ENCODE data around the gene CDC16. TPM values are rescaled to one million over a fixed set of nuclear protein-coding genes. Genes with fewer than 3 reads are reported as not detected.
"Not testable (repeated sequence)": the region's sequence is repeated elsewhere in the genome, so short reads cannot be mapped to it uniquely, and the experiment has no call there.

CDC16 gene, protein sequence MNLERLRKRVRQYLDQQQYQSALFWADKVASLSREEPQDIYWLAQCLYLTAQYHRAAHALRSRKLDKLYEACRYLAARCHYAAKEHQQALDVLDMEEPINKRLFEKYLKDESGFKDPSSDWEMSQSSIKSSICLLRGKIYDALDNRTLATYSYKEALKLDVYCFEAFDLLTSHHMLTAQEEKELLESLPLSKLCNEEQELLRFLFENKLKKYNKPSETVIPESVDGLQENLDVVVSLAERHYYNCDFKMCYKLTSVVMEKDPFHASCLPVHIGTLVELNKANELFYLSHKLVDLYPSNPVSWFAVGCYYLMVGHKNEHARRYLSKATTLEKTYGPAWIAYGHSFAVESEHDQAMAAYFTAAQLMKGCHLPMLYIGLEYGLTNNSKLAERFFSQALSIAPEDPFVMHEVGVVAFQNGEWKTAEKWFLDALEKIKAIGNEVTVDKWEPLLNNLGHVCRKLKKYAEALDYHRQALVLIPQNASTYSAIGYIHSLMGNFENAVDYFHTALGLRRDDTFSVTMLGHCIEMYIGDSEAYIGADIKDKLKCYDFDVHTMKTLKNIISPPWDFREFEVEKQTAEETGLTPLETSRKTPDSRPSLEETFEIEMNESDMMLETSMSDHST
- 27.4 TPM for total RNA-seq

DNA sequence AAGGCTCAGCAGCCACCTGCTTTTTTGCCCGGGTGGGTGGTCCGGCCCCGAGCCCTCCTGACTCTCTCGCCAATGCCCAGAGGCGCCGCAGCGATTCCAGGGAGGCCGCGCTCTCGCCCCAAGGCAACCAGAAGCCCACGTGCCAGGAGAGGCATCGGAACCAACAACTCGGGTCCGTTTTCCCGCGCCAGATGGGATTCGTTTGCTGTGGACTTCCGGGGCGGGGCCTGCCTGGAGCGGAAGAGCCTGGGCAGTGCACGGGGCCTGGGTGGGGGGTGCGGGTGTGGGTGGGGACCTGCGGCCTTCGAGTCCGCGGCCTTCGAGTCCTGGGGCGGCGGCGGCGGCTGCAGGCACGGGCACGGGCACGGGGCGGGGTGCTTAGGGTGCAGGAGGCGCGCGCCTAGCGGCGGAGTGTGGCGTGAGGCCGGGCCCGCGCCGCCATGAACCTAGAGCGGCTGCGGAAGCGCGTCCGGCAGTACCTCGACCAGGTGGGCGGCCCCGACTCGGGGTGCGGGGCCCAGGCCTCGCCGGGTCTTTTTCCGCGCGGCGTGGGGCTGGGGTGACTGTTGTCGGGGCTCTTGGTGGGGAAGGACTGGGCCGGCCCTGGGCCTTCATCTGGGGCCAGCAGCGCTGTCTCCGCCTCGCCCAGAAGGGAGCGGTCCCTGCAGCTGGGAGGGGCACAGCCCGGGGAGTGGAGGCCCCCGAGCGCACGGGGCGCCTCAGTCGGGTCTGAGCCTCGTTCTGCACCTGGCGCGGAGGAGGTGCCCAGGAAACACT lies at the start of gene CDC16:
TSS of gene CDC16 (plus strand) at position 253 of the 777 bp plus-strand sequence. CDS start at position 441, 188 bp downstream.
- Histone ChIP-seq H3K4me3 (ENCODE audit: low read length) (peak within 1 kb of the TSS; percentile 76), H3K4me1 (ENCODE audit: insufficient read depth, low read length) (peaks cover 17% of the 10 kb centered on the region), H3K9me3 (ENCODE audit: low read depth, low read length) (no peaks in the 10 kb centered on the region), H3K27me3 (ENCODE audit: insufficient read depth, low read length) (no peaks in the 10 kb centered on the region)

DNA sequence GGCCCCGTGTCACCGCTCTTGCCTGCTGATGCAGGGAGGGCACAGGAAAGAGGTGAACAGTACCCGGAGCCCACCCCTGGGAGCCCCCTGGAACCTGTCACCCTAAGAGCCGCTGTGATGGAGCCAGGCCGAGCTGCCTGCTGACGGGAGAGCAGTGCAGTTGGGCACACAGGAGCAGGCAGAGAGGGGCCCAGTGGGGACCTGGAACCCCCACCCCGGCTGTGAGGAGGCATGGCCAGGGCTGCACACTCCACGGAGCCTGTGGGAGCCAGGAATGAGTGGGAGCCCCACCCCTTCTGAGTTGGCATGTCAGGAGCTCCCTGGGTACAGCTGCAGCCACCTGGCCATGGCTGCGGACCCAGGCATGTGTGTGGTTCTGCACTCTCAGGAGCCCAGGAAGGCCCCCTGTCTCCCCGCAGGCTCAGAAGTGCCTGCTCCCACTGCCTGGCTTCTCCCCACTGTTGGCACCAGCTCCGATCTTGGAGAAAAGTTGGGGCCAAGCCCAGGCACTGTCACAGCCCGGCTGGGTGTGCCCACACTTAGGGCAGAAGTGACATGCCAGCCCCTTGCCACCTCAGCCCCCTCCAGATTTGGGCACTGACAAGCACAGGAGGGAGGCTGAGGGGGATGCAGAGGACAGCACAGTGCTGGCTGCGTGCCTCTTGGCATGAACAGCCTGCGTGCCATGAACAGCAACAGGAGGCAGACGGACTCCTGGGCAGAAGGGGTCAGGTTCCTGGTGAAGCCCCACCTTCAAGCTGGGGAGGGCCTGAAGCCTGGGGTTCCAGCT lies 49.3 kb upstream of the CDC16 start:
- Histone ChIP-seq H3K27me3 (ENCODE audit: insufficient read depth, low read length) (peaks cover 2% of the 10 kb centered on the region), H3K4me3 (ENCODE audit: low read length) (no peak overlapping the region)

DNA sequence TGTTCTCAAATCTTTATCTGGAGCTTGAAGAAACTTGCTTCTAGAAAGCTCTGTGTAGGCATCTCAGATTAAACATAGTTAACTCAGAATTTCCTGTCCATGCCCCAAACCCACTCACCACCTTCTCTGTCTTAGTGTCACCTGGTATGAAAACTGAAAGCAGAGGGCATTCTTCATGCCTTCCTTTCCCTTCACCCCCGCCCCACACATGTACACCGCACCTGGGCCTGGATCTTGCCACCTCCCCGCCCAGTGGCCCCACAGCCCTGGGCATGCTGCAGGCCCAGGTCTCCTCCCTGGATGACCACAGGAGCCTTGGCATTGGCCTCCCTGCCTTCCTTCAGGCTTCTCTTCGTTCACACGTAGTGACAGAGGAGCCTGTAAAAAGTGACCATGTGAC lies 39.8 kb upstream of the CDC16 start:
- peaks cover 9% of the 10 kb centered on the region for H3K4me1 ChIP-seq (ENCODE audit: insufficient read depth, low read length)
- H3K4me3 ChIP-seq (ENCODE audit: low read length) = no peak overlapping the region
- H3K9me3 ChIP-seq (ENCODE audit: low read depth, low read length) = peaks cover 5% of the 10 kb centered on the region
- H3K27me3 ChIP-seq (ENCODE audit: insufficient read depth, low read length) = no peaks in the 10 kb centered on the region

More for the DNA sequence above, 49.3 kb upstream of the CDC16 start:
- peaks cover 6% of the 10 kb centered on the region for H3K9me3 ChIP-seq (ENCODE audit: low read depth, low read length)
- no peaks in the 10 kb centered on the region for H3K4me1 ChIP-seq (ENCODE audit: insufficient read depth, low read length)

DNA sequence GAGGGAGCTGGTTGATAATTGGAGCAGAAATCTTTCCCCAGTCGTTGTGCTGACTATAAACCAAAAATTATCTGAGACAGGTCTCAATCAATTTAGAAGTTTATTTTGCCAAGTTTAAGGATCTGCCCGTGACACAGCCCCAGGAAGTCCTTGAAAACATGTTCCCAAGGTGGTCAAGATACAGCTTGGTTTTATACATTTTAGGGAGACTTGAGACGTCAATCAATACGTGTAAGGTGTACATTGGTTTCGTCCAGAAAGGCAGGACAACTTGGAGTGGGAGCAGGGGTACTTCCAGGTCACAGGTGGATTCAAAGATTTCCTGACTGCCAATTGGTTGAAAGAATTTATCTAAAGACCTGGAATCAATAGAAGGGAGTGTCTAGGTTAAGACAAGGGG lies 38.1 kb upstream of the CDC16 start:
- Histone ChIP-seq H3K4me1 (ENCODE audit: insufficient read depth, low read length) (peaks cover 9% of the 10 kb centered on the region), H3K9me3 (ENCODE audit: low read depth, low read length) (no peaks in the 10 kb centered on the region), H3K4me3 (ENCODE audit: low read length) (no peak overlapping the region), H3K27me3 (ENCODE audit: insufficient read depth, low read length) (peaks cover 6% of the 10 kb centered on the region)

DNA sequence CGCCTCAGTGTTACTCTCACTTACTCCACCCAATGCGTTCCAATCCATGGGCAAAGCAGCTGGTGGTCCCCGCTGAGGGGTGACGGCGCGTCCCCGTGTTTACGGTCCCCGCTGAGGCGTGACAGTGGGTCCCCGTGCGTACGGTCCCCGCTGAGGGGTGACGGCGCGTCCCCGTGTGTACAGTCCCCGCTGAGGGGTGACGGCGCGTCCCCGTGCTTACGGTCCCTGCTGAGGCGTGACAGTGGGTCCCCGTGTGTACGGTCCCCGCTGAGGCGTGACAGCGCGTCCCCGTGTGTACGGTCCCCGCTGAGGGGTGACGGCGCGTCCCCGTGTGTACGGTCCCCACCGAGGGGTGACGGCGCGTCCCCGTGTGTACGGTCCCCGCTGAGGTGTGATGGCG lies 36.1 kb upstream of the CDC16 start:
- peaks cover 6% of the 10 kb centered on the region for H3K27me3 ChIP-seq (ENCODE audit: insufficient read depth, low read length)

DNA sequence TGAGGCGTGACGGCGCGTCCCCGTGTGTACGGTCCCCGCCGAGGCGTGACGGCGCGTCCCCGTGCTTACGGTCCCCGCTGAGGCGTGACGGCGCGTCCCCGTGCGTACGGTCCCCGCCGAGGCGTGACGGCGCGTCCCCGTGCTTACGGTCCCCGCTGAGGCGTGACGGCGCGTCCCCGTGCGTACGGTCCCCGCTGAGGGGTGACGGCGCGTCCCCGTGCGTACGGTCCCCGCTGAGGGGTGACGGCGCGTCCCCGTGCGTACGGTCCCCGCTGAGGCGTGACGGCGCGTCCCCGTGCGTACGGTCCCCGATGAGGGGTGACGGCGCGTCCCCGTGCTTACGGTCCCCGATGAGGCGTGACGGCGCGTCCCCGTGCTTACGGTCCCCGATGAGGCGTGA lies 35.2 kb upstream of the CDC16 start:
- peaks cover 15% of the 10 kb centered on the region for H3K4me1 ChIP-seq (ENCODE audit: insufficient read depth, low read length)
- not testable (repeated sequence) for H3K4me3 ChIP-seq (ENCODE audit: low read length); H3K9me3 ChIP-seq (ENCODE audit: low read depth, low read length); H3K27me3 ChIP-seq (ENCODE audit: insufficient read depth, low read length)

More for the DNA sequence above, 36.1 kb upstream of the CDC16 start:
- Histone ChIP-seq H3K4me1 (ENCODE audit: insufficient read depth, low read length) (peaks cover 12% of the 10 kb centered on the region), H3K4me3 (ENCODE audit: low read length) (no peak overlapping the region), H3K9me3 (ENCODE audit: low read depth, low read length) (no peaks in the 10 kb centered on the region)

DNA sequence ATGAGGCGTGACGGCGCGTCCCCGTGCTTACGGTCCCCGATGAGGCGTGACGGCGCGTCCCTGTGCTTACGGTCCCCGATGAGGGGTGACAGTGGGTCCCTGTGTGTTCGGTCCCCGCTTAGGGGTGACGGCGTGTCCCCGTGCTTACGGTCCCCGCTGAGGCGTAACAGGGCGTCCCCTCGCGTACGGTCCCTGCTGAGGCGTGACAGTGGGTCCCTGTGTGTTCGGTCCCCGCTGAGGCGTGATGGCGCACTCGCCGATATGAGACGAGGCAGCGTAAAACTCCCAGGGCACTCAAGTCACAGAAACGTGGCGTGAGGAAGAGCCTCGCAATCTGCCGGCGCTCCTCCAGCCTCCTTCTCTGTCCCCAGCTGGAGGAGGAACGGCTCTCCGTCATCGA lies 34.7 kb upstream of the CDC16 start:
- H3K27me3 ChIP-seq (ENCODE audit: insufficient read depth, low read length) = peaks cover 6% of the 10 kb centered on the region
- H3K4me3 ChIP-seq (ENCODE audit: low read length) = no peak overlapping the region
- peaks cover 12% of the 10 kb centered on the region for H3K4me1 ChIP-seq (ENCODE audit: insufficient read depth, low read length)
- H3K9me3 ChIP-seq (ENCODE audit: low read depth, low read length) = no peaks in the 10 kb centered on the region

DNA sequence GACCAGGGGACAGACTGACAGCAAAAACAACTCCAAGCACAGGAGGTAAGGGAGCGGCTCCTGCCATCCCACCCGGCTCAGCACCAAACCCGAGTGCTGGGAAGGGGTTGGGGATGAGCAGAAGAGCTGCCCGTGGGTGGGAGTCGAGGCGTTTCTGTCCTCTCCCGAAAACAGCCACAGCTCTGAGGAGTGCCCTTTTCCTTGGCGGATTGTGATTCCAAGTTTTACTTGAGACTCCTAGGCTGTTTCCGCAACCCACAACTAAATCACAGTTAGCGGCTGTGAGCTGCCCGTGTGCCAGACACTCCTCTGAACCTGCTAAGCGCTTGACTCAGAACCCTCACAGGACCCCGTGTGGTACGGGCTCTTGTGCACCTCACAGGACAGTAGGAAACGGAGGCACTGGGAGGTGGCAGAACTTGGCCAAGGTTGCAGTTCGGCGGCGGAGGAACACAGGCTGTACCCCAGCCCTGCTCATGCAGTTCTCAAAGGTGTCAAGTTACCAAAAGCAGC lies 34.2 kb upstream of the CDC16 start:
- H3K9me3 ChIP-seq (ENCODE audit: low read depth, low read length) = no peaks in the 10 kb centered on the region
- peaks cover 6% of the 10 kb centered on the region for H3K27me3 ChIP-seq (ENCODE audit: insufficient read depth, low read length)
- peaks cover 9% of the 10 kb centered on the region for H3K4me1 ChIP-seq (ENCODE audit: insufficient read depth, low read length)
- no peak overlapping the region for H3K4me3 ChIP-seq (ENCODE audit: low read length)

DNA sequence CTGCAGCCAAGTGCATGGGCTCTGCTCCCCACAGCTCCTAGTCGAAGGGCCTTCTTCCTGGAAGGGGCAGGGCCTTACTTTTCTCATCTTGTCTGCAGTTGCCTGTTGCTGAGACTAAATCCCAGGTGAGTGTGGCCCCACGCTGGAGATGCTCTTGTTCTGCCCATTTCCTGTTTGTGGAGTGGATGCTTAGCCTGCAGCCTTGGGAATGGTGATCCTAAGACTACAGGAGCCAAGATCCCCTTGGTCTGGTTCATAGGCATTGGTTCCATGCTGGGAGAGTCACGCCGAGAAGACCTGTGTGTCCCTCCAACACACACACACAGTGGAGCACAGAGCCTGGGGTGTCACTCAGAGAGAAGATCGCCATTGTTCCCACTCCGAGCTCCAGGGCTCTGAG lies 32.1 kb upstream of the CDC16 start:
- H3K9me3 ChIP-seq (ENCODE audit: low read depth, low read length) = no peaks in the 10 kb centered on the region
- peaks cover 6% of the 10 kb centered on the region for H3K27me3 ChIP-seq (ENCODE audit: insufficient read depth, low read length)
- peaks cover 9% of the 10 kb centered on the region for H3K4me1 ChIP-seq (ENCODE audit: insufficient read depth, low read length)
- no peak overlapping the region for H3K4me3 ChIP-seq (ENCODE audit: low read length)

DNA sequence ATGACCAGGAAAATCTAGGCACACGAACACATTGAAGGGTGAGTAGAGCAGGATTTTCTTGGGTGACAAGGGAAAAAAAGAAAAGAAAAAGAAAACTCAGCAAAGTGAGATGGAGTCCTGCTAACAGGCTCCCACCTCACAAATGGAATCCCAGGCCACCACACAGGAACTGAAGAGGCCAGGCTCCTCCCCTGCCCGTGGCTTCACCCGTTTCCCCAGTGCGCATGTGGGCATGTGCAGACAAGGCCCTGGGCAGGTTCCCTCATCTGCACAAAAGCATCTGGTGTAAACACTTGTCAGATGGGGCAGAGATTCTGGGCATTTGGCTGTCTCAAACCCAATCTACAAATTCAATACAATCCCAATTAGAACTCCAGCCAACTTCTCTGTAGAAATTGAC lies 31.2 kb upstream of the CDC16 start:
- Histone ChIP-seq H3K27me3 (ENCODE audit: insufficient read depth, low read length) (peaks cover 6% of the 10 kb centered on the region), H3K4me3 (ENCODE audit: low read length) (no peak overlapping the region)

DNA sequence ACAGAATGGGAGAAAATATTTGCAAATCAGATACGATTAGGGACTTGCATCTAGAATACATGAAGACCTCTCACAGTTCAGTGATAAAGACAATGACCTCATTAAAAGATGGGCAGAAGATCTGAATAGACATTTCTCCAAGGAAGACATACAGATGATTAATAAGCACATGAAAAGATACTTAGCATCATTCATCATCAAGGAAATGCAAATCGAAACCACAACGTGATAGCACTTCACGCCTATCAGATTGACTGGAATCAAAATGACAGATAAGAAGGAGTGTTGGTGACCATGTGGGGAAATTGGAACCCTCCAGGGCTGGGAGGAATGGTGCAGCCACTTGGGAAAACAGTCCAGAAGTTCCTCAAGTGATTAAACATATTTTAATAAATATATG lies 29.8 kb upstream of the CDC16 start:
- H3K27me3 ChIP-seq (ENCODE audit: insufficient read depth, low read length) = peaks cover 6% of the 10 kb centered on the region
- H3K9me3 ChIP-seq (ENCODE audit: low read depth, low read length) = no peaks in the 10 kb centered on the region
- H3K4me3 ChIP-seq (ENCODE audit: low read length) = no peak overlapping the region
- H3K4me1 ChIP-seq (ENCODE audit: insufficient read depth, low read length) = peaks cover 9% of the 10 kb centered on the region

More for the DNA sequence above, 31.2 kb upstream of the CDC16 start:
- H3K9me3 ChIP-seq (ENCODE audit: low read depth, low read length) = no peaks in the 10 kb centered on the region
- H3K4me1 ChIP-seq (ENCODE audit: insufficient read depth, low read length) = peaks cover 9% of the 10 kb centered on the region

DNA sequence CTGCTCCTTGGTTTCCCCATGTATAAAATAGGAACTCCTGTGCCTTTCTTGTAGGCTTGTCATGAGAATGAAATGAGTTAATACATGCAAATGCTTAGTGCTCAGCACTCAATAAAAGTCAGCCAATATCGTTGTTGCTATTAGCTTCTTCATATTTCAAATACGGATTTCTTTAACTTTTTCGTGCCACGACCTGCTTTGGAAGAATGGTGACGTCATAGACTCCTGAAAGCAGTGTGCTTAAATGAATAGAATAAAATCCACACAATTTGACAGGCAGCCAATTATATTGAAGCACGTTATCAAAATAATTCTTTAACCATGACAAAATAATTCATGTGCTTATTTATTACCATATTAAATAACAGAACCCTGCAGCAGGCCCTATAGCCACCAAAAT lies 26.6 kb upstream of the CDC16 start:
- H3K9me3 ChIP-seq (ENCODE audit: low read depth, low read length) = no peaks in the 10 kb centered on the region
- H3K4me1 ChIP-seq (ENCODE audit: insufficient read depth, low read length) = peaks cover 9% of the 10 kb centered on the region
- H3K4me3 ChIP-seq (ENCODE audit: low read length) = no peak overlapping the region
- H3K27me3 ChIP-seq (ENCODE audit: insufficient read depth, low read length) = no peaks in the 10 kb centered on the region

DNA sequence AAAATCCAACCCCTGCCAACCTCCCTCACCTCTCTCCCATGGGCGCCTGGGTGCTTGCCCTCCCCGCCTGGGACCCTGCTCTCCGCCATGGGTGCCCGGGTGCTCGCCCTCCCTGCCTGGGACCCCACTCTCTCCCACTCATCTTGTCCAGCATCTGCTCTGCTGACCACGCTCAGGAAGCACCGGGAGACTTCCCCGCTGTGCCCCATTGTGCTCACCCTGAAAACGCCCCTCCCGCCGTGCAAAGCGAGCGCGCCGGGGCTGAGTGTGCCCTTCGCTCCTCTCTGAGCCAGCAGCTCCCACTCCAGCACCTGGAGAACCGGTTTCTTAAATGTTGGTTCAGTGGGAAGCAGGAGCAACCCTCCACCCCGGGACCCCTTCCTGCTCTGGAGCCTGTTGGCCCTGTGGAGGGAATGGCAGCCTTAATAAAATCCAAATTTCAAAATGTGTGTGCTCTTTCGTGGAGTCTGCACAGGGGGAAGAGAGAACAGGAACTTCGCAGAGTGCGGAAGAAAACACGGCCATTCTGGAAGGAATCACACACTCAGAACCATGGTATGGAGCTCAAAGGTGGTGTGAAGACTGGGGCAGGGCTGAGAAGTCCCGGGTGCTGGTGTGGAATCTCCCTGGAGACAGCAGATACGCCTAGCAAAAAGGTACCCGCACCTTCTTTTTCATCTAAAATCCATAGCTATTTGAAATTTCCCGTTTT lies 23.1 kb upstream of the CDC16 start:
- no peaks in the 10 kb centered on the region for H3K4me1 ChIP-seq (ENCODE audit: insufficient read depth, low read length)
- no peaks in the 10 kb centered on the region for H3K27me3 ChIP-seq (ENCODE audit: insufficient read depth, low read length)
- no peak overlapping the region for H3K4me3 ChIP-seq (ENCODE audit: low read length)
- no peaks in the 10 kb centered on the region for H3K9me3 ChIP-seq (ENCODE audit: low read depth, low read length)

DNA sequence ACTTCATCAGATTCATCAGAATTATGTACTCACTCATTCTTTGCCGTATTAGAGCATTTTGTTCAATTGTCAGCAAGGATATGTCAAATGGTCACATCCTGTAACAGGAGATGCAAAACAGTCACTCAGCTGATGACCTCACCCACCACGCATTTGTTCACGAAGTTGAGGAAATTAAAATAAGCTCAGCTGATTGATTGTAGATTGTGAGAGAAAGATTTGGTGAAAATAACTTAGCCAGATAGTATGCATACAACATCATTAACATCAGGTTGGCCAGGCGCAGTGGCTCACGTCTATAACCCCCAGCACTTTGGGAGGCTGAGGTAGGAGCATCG lies 22.6 kb upstream of the CDC16 start:
- Histone ChIP-seq H3K4me1 (ENCODE audit: insufficient read depth, low read length) (no peaks in the 10 kb centered on the region), H3K4me3 (ENCODE audit: low read length) (no peak overlapping the region), H3K27me3 (ENCODE audit: insufficient read depth, low read length) (no peaks in the 10 kb centered on the region), H3K9me3 (ENCODE audit: low read depth, low read length) (no peaks in the 10 kb centered on the region)
